Fibroblast of the aortic adventitia (primary cell): Measurements from ENCODE around the gene DCLK1. TPM values are rescaled to one million over a fixed set of nuclear protein-coding genes. Genes with fewer than 3 reads are reported as not detected.

Experiments
- DNase-seq: peaks from one replicate; pipeline ENCODE4 v3.0.0-alpha.2; 2010; ENCODE audit warnings: low read depth
- H3K4me3 ChIP-seq: 2 replicates; pipeline ENCODE4 v1.5.1; 2011; ENCODE audit warnings: low read depth, mild to moderate bottlenecking, control low read depth, low read length, moderate library complexity
- CTCF ChIP-seq: IDR thresholded peaks from 2 replicates; pipeline ENCODE4 v1.5.1; 2011; ENCODE audit warnings: mild to moderate bottlenecking, low read length, control low read depth, inconsistent platforms; ENCODE audit not compliant: insufficient read depth
- total RNA-seq: library from RNA; depleted of rRNA; stranded (reverse); fragments of >200 nt; gene quantifications from 2 replicates; pipeline ENCODE4 v1.2.3, GENCODE V29; 2012; ENCODE audit warnings: low replicate concordance

DCLK1 gene
- total RNA-seq, 1 donor = 80.0 TPM

- TF ChIP-seq CTCF = no peak
- no peak for DNase-seq
- H3K4me3 ChIP-seq = no peak overlapping the region
Measured at GRCh38 chr13:36033035-36033434, 98.1 kb downstream of the DCLK1 start.

GRCh38 chr13:36031490-36031889, 99.7 kb downstream of the DCLK1 start:
- no peak overlapping the region for H3K4me3 ChIP-seq
- no peak for TF ChIP-seq CTCF
- no peak for DNase-seq

- TF ChIP-seq CTCF = no peak
- H3K4me3 ChIP-seq = no peak overlapping the region
- peak; percentile 95 for DNase-seq
Measured at GRCh38 chr13:36030670-36031331, 100.4 kb downstream of the DCLK1 start.

- DNase-seq = peak; percentile 71
- no peak for TF ChIP-seq CTCF
- no peak overlapping the region for H3K4me3 ChIP-seq
Measured at GRCh38 chr13:36029166-36029565, 102.0 kb downstream of the DCLK1 start.

DNA sequence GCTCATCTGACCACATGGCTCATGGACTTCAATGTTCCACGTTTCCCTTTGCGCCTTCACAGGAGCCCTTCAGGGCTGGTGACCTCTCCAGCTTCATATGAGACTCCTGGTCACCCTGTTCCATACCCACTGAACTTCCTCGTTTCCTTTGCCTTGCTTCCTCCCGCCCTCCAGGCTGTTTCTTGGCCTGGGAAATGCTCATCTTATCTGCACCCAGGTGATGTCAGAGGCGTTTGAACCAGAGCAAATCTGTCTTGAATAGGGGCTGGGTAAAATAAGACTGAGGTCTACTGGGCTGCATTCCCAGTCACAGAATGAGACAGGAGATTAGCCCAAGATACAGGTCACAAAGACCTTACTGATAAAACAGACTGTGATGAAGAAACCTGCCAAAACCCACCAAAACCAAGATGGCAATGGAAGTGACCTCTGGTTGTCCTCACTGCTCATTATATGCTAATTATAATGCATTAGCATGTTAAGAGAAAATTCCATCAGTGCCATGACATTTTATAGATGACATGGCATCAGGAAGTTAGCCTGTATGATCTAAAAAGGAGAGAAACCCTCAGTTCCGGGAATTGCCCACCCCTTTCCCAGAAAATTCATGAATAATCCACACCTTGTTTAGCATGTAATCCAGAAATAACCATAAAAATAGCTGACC, 102.7 kb downstream of the DCLK1 start:
- TF ChIP-seq CTCF = no peak
- no peak overlapping the region for H3K4me3 ChIP-seq
- DNase-seq = no peak

DNA sequence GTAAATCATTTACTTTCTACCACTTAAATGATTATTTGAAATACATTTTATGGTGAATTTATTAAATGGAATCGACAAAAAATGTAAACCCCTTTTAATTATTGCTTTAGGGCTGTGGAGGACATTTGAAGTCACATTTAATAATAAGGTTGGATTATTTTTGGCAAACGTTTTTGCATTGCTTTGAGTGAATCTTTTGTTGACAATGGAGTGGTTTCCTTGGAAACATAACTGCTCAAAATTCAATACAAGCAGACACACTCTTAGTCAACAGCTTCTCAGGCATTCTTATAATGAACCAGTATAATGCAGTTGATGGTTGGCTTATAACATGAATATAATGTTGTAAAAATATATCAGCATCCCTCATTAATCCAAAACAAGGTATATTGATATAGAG, 104.7 kb downstream of the DCLK1 start:
- no peak for TF ChIP-seq CTCF
- no peak overlapping the region for H3K4me3 ChIP-seq
- DNase-seq = no peak
